Activated CD4-positive, CD25-positive, alpha-beta regulatory T cell treated with anti-CD3 and anti-CD28 coated beads, Interleukin-2, amount 50 U/mL, for 72 hours (primary cell): ENCODE measurements around the gene DNAJC21.
"Not testable (repeated sequence)": the region's sequence is repeated elsewhere in the genome, so short reads cannot be mapped to it uniquely, and the experiment has no call there.

Experiments
- DNase-seq: peaks from one replicate; pipeline ENCODE4 v3.0.0; 2021

The DNAJC21 gene

GRCh38 chr5:34923694-34924461 is 5.5 kb upstream of the DNAJC21 start:
- DNase-seq, result no peak

- no peak for DNase-seq
Observed at GRCh38 chr5:34924462-34924765, 4.9 kb upstream of the DNAJC21 start.

GRCh38 chr5:34926318-34926888 is 3.0 kb upstream of the DNAJC21 start:
- DNase-seq, result no peak

- DNase-seq, result no peak
Observed at GRCh38 chr5:34927785-34928184, 1.6 kb upstream of the DNAJC21 start.

- no peak for DNase-seq
Observed at GRCh38 chr5:34928267-34928666, 1.1 kb upstream of the DNAJC21 start.

GRCh38 chr5:34929720-34930461 is 532 bp downstream of the DNAJC21 start:
- peak; percentile 78 for DNase-seq

GRCh38 chr5:34930462-34930844 is 1.1 kb downstream of the DNAJC21 start:
- DNase-seq, result no peak

GRCh38 chr5:34930870-34931269 is 1.5 kb downstream of the DNAJC21 start:
- no peak for DNase-seq

GRCh38 chr5:34932947-34933346 is 3.6 kb downstream of the DNAJC21 start:
- DNase-seq, result no peak

GRCh38 chr5:34941936-34942335 is 12.6 kb downstream of the DNAJC21 start:
- no peak for DNase-seq

GRCh38 chr5:34944044-34944443 is 14.7 kb downstream of the DNAJC21 start:
- DNase-seq, result no peak

- DNase-seq, result no peak
Observed at GRCh38 chr5:34944460-34945047, 15.2 kb downstream of the DNAJC21 start.

- no peak for DNase-seq
Observed at GRCh38 chr5:34957321-34957720, 28.0 kb downstream of the DNAJC21 start.

- no peak for DNase-seq
Observed at GRCh38 chr5:34957857-34958690, 28.7 kb downstream of the DNAJC21 start.

- DNase-seq, result no peak
Observed at GRCh38 chr5:34959323-34959722, 30.0 kb downstream of the DNAJC21 start.

GRCh38 chr5:34967540-34967939 is 38.2 kb downstream of the DNAJC21 start:
- no peak for DNase-seq

- DNase-seq, result no peak
Observed at GRCh38 chr5:34968258-34968657, 38.9 kb downstream of the DNAJC21 start.

GRCh38 chr5:34970552-34970951 is 41.2 kb downstream of the DNAJC21 start:
- no peak for DNase-seq

- not testable (repeated sequence) for DNase-seq
Observed at GRCh38 chr5:34971655-34972054, 42.3 kb downstream of the DNAJC21 start.

GRCh38 chr5:34976347-34976746 is 47.0 kb downstream of the DNAJC21 start:
- no peak for DNase-seq

- DNase-seq, result no peak
Observed at GRCh38 chr5:34977934-34978613, 48.7 kb downstream of the DNAJC21 start.

GRCh38 chr5:34978681-34979080 is 49.3 kb downstream of the DNAJC21 start:
- no peak for DNase-seq
